ELF-1 (cell line): ENCODE measurements around the gene GOLGA6L10.
"Not testable (repeated sequence)": the region's sequence is repeated elsewhere in the genome, so short reads cannot be mapped to it uniquely, and the experiment has no call there.

ENCODE experiments used
- DNase-seq: peaks from one replicate; pipeline ENCODE4 v3.0.0-alpha.2; 2016; ENCODE audit warnings: low read depth, low spot score

GOLGA6L10 gene

GRCh38 chr15:82299511-82299914, 49.8 kb downstream of the GOLGA6L10 start:
- DNase-seq: not testable (repeated sequence)

GRCh38 chr15:82298520-82298919, 50.8 kb downstream of the GOLGA6L10 start:
- DNase-seq: peak; percentile 73

GRCh38 chr15:82298032-82298431, 51.2 kb downstream of the GOLGA6L10 start:
- DNase-seq: no peak

- DNase-seq: no peak
Measured at GRCh38 chr15:82297546-82297945, 51.7 kb downstream of the GOLGA6L10 start.

GRCh38 chr15:82294061-82294690, 55.1 kb downstream of the GOLGA6L10 start:
- DNase-seq: peak; percentile 15

- no peak for DNase-seq
Measured at GRCh38 chr15:82292271-82292670, 57.0 kb downstream of the GOLGA6L10 start.
